GM12892 (cell line): Measurements from ENCODE around the gene NRXN3.

ENCODE experiments used
- POLR2A ChIP-seq: IDR thresholded peaks from 2 replicates; pipeline ENCODE4 v1.6.1; 2011; ENCODE audit warnings: low read depth, low read length, control low read depth
- POLR2AphosphoS5 ChIP-seq: IDR thresholded peaks from 2 replicates; pipeline ENCODE4 v1.6.1; 2011; ENCODE audit warnings: low read depth, low read length, control low read depth
- TAF1 ChIP-seq: IDR thresholded peaks from 2 replicates; pipeline ENCODE4 v1.6.1; 2011; ENCODE audit warnings: low read depth, mild to moderate bottlenecking, control low read depth, low read length, borderline replicate concordance

DNA sequence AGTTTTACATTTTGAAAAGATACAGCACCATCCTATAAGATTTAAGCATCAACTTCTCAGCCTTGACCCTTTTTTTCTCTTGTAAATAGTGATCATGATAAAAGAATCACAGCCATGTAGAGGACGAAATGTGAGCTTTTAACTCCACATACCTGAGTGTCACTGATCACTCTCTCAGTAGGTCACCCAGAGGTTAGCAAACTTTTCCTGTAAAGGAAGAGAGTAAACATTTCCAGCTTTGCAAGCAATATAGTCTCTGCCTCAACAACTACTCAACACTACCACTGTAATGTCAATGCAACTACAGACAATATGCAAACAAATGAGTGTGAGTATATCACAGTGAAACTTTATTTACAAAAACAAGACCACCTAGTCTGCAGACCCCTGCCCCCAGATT is 1129.0 kb downstream of the NRXN3 start:
- TF ChIP-seq POLR2AphosphoS5 (no peak), POLR2A (no peak), TAF1 (no peak)
